Activated naive CD8-positive, alpha-beta T cell treated with anti-CD3 and anti-CD28 coated beads for 36 hours (primary cell): Measurements from ENCODE around the gene IQGAP1. TPM values are rescaled to one million over a fixed set of nuclear protein-coding genes. Genes with fewer than 3 reads are reported as not detected.
A peak's percentile ranks its signal among the peaks of the same experiment; 100 is the strongest.
"Not testable (repeated sequence)": the region's sequence is repeated elsewhere in the genome, so short reads cannot be mapped to it uniquely, and the experiment has no call there.

Source experiments
- DNase-seq: peaks from one replicate; pipeline ENCODE4 v3.0.0; 2021
- H3K27ac Mint-ChIP-seq: one replicate; pipeline ENCODE4 v1.8.0; 2022; ENCODE audit warnings: mild to moderate bottlenecking, moderate library complexity, mixed read lengths
- H3K27me3 Mint-ChIP-seq: one replicate; pipeline ENCODE4 v1.8.0; 2022; ENCODE audit warnings: mild to moderate bottlenecking, mixed read lengths
- H3K36me3 Mint-ChIP-seq: one replicate; pipeline ENCODE4 v1.8.0; 2021; ENCODE audit warnings: mild to moderate bottlenecking, mixed read lengths
- H3K4me1 Mint-ChIP-seq: one replicate; pipeline ENCODE4 v1.8.0; 2021; ENCODE audit warnings: mixed read lengths
- H3K4me3 Mint-ChIP-seq: one replicate; pipeline ENCODE4 v1.8.0; 2022; ENCODE audit warnings: mild to moderate bottlenecking, moderate library complexity, mixed read lengths
- H3K9me3 Mint-ChIP-seq: one replicate; pipeline ENCODE4 v1.8.0; 2022; ENCODE audit warnings: mixed read lengths
- total RNA-seq, 2 experiments: library from RNA; stranded (reverse); gene quantifications; one replicate each; pipeline ENCODE4 v1.2.3, GENCODE V29; 2021

IQGAP1 gene
- total RNA-seq, 2 experiments from 2014 or later = 129 to 133 TPM

DNA sequence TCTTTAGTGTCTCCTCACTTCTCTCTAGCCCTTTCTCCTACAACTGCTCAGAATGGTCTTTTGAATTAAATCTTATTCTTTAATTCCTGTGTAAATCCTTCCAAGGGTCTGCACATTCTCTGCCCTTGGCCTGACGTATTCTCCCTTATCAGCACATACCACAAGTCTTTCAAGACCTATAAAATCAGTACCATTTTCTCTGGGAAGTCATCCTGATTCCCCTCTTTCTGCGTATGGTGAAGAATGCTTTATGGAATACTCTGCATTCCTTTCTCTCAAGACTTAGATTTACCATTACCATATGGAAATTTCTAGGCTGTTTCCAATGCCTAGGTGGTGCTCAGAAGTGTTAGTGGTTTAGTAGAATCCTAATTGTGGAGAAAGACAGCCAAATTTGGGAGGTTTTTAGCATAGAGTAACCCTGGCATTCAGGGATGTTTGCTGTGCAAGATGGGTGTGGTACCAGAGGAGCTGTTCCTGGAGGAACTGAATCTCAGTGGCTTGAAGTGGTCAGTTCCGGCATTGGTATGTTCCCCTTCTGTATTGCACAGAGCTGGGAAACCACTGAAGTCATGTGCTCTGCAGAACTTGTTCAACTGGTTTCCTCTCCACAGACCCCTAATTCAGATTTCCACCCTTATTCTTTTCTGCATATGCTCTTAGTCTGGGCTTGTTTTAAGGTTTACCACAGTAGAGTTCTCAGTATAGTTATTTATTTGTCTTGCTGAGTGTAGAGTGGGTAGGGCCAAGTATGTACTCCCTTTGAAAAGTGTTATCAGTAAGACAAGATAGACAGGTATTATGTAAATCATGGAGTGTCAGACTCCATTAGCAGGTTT lies 24.5 kb downstream of the IQGAP1 start:
- H3K27me3 Mint-ChIP-seq = no peaks in the 10 kb centered on the region
- H3K36me3 Mint-ChIP-seq = peaks cover 58% of the 10 kb centered on the region
- H3K4me1 Mint-ChIP-seq = peaks cover 64% of the 10 kb centered on the region
- DNase-seq = no peak
- peaks cover 5% of the 10 kb centered on the region for H3K9me3 Mint-ChIP-seq
- H3K4me3 Mint-ChIP-seq = peak overlapping the region; percentile 9
- H3K27ac Mint-ChIP-seq = peak overlapping the region; percentile 72

DNA sequence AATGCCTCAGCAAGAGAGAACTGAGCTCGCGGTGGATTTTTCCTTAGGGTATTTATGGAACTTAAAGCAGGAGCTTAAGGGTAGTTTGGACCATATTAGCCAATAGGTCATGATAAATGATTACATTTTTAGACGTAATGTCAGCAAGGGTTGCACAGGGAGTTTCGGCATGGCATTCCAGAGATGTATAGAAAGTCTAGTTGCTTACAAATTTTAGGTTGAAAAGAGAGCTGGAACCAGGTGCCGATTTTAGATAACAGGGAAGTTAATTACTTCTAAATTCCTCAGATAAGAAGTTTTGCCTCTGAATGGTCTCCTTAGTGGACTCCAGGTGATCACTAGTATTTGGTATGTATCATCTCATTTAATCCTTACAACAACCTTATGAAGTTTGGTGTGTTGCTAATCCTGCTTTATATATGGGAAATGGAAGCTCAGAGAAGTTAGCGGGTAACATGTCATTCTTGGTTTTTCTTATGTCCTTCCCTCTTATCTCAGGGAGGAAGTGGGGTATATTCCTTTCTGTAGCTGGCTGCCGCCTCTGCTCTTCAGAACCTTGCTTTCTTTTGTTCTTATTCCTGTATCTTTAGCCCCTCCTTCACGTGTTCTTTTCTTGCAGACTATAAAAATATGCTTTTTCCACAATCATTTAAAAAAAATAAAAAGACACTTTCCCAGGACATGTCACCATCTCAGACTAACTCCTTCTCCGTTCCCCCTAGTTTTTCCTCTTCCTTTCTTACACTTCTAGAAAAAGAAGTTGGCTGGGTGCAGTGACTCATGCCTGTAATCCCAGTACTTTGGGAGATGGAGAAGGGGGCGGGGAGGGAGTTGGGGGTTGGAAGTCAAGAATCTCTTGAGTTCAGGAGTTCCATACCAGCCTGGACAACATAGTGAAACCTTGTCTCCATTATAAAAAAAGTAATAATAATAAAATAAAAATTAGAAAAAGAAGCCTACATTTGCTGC lies 25.7 kb downstream of the IQGAP1 start:
- peaks cover 7% of the 10 kb centered on the region for H3K9me3 Mint-ChIP-seq
- no peak for DNase-seq
- peak overlapping the region; percentile 6 for H3K4me3 Mint-ChIP-seq
- H3K27ac Mint-ChIP-seq = peak overlapping the region; percentile 72
- H3K36me3 Mint-ChIP-seq = peaks cover 58% of the 10 kb centered on the region
- H3K4me1 Mint-ChIP-seq = peaks cover 63% of the 10 kb centered on the region
- no peaks in the 10 kb centered on the region for H3K27me3 Mint-ChIP-seq

DNA sequence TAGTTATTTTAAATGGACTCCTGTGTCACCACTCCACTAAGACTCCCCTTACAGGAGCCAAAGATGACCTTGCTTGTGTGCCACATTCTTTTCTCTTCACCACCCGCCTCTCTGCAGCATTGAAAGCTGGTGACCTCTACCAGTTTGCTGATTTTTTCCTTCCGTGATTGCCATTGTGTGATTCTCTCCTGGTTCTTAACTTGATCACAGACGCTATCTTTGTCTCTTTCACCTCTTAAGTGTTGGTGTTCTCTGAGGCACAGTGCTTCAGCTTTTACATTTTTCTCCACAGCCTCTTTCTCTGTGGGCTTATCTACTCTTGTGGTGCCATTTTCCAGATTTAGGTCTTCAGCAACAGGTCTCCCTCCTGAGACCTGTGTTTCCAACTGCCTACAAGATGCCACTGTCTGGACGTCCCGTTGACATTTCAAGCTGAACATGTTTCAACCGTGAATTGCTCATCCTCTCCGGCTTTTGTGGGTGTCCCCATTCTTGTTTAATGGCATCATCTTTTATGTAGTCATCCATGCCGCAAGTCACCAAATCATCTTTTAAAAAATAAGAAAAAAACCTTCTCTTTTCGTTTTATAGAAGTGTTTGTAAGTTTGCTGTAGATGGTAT lies 26.5 kb downstream of the IQGAP1 start:
- Mint-ChIP-seq H3K4me3 (peak overlapping the region; percentile 42), H3K4me1 (peaks cover 67% of the 10 kb centered on the region), H3K27me3 (no peaks in the 10 kb centered on the region), H3K9me3 (peaks cover 7% of the 10 kb centered on the region), H3K27ac (peak overlapping the region; percentile 86), H3K36me3 (peaks cover 50% of the 10 kb centered on the region)
- DNase-seq = peak; percentile 21

DNA sequence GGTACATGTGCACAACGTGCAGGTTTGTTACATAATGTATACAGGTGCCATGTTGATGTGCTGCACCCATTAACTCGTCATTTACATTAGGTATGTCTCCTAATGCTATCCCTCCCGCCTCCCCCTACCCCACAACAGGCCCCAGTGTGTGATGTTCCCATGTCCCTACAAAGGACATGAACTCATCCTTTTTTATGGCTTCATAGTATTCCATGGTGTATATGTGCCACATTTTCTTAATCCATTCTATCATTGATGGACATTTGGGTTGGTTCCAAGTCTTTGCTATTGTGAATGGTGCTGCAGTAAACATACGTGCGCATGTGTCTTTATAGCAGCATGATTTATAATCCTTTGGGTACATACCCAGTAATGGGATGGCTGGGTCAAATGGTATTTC lies 28.0 kb downstream of the IQGAP1 start:
- H3K4me1 Mint-ChIP-seq = peaks cover 73% of the 10 kb centered on the region

DNA sequence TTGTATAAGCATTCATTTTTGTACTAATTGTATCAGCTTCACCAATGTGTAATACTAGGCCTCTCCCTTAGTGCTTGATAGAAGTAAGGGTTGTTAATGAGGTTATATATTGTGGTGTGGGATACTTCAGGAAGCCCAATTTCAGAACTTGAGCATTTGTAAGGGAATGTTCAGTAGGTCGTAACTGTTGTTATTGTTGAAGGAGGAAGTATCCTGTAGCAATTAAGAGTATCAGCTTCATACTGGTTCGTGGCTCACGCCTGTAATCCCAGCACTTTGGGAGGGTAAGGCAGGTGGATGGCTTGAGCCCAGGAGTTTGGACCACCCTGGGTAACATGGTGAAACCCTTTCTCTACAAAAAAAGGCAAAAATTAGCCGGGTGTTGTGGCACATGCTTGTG lies 30.6 kb downstream of the IQGAP1 start:
- peaks cover 4% of the 10 kb centered on the region for H3K9me3 Mint-ChIP-seq
- DNase-seq = no peak
- no peaks in the 10 kb centered on the region for H3K27me3 Mint-ChIP-seq
- H3K27ac Mint-ChIP-seq = peak overlapping the region; percentile 92
- H3K36me3 Mint-ChIP-seq = peaks cover 34% of the 10 kb centered on the region
- peaks cover 67% of the 10 kb centered on the region for H3K4me1 Mint-ChIP-seq
- H3K4me3 Mint-ChIP-seq = peak overlapping the region; percentile 25

More for the DNA sequence above, 28.0 kb downstream of the IQGAP1 start:
- H3K9me3 Mint-ChIP-seq, H3K4me3 Mint-ChIP-seq, H3K27me3 Mint-ChIP-seq, H3K27ac Mint-ChIP-seq, DNase-seq: not testable (repeated sequence)
- peaks cover 41% of the 10 kb centered on the region for H3K36me3 Mint-ChIP-seq

DNA sequence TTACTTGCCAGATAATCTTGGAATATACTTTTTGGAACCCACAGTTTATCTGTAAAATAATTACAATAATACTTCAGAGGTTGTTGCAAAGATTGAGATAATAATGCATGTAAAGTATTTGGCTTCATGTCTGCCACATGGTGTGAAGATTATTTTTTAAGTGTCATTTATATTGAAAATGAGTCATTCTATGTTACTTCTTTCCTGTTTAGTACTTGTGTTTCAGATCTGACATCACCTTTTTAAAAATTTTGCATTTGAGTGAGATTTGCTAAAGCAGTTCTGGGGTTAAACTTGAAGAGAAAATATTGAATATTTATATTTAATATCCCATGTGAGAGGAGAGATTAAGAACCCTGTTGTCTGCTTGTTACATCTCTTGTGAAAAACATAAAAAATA lies 31.2 kb downstream of the IQGAP1 start:
- Mint-ChIP-seq H3K27ac (peak overlapping the region; percentile 92), H3K9me3 (peaks cover 4% of the 10 kb centered on the region), H3K4me1 (peaks cover 67% of the 10 kb centered on the region), H3K4me3 (peak overlapping the region; percentile 54), H3K36me3 (peaks cover 34% of the 10 kb centered on the region), H3K27me3 (no peaks in the 10 kb centered on the region)
- no peak for DNase-seq

DNA sequence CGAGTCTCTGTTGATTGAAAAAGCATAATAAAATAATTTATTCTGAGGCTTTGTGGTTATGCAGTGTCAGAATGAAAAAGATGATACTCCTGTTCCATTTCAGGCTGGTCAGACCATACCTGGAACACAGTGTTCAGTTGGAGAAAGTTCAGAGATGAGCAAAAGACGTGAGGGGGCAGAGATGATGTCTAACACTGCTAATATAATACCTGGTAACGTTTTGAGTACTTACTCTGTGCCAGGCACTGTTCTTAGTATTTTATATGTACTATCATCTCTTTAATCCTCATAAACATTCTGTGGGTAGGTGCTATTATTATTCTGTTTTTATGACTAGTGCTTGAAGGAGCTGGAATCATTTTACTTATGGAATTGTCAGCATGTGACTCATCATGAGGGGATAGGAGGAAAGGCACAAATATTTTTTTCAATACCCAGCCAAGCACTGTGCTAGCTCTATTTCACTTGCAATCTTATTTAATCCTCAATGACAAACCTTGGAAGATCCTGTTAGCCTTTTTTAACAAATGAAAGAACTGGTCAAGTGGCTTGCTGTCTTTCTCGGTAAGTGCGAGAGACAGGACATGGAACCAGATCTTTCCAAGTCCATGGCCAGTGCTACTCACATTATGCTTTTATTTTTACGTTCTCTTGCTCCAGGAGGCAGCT lies 31.8 kb downstream of the IQGAP1 start:
- Mint-ChIP-seq H3K4me1 (peaks cover 63% of the 10 kb centered on the region), H3K27me3 (no peaks in the 10 kb centered on the region), H3K9me3 (peaks cover 4% of the 10 kb centered on the region), H3K4me3 (peak overlapping the region; percentile 54), H3K36me3 (peaks cover 30% of the 10 kb centered on the region), H3K27ac (peak overlapping the region; percentile 92)
- DNase-seq = peak; percentile 55

DNA sequence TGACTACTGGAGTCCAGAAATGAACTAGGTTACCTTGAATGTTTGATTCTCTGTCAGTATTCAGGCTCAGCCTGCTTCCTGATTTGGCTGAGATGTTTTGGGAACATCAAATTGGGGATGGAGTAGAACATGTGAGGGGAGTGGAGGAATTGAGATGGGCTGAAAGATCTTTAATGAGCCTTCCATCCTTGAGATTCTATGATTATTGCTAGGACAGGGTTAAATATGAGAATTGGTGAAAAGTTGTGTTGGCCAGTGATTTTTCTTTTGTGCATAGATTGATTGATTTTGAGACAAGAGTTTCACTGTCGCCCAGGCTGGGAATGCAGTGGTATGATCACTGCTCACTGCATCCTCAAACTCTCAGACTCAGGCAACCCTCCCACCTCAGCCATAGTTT lies 32.4 kb downstream of the IQGAP1 start:
- Mint-ChIP-seq H3K4me3 (peak overlapping the region; percentile 54), H3K9me3 (peaks cover 4% of the 10 kb centered on the region), H3K27me3 (no peaks in the 10 kb centered on the region), H3K4me1 (peaks cover 60% of the 10 kb centered on the region), H3K27ac (peak overlapping the region; percentile 92), H3K36me3 (peaks cover 30% of the 10 kb centered on the region)
- no peak for DNase-seq

DNA sequence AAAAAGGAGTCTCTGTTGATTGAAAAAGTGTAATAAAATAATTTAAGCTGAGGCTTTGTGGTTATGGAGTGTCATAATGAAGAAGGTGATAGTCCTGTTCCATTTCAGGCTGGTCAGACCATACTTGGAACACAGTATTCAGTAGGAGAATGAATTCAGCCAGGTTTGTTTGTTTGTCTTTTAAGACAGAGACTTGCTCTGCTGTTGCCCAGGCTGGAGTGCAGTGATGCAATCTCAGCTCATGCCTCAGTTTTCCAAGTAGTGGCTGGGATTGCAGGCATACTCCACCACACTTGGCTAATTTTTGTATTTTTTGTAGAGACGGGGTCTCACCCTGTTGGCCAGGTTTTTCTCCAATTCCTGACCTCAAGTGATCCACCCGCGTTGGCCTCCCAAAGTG lies 33.5 kb downstream of the IQGAP1 start:
- peaks cover 57% of the 10 kb centered on the region for H3K4me1 Mint-ChIP-seq
- H3K36me3 Mint-ChIP-seq = peaks cover 22% of the 10 kb centered on the region
- no peaks in the 10 kb centered on the region for H3K27me3 Mint-ChIP-seq
- no peak overlapping the region for H3K4me3 Mint-ChIP-seq
- H3K27ac Mint-ChIP-seq = peak overlapping the region; percentile 48
- no peak for DNase-seq
- H3K9me3 Mint-ChIP-seq = peaks cover 4% of the 10 kb centered on the region

DNA sequence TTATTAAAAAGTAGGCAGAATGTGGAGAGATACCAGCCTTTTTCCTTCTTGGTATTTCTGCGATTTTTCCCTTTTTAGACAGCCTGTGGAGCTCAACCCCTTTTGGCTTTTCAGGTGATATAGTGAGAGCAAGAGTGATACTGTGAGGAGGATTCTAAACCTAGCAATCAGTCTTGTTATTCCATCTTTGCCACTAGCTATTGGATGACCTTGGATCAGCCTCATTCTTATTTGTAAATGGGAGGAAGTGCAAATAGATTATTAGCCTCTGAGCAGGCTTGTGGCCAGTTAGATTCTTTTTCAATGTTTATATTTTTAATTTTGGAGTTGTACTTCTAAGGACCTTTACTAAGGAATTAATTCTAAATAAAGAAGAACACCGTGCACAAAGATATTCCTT lies 34.0 kb downstream of the IQGAP1 start:
- Mint-ChIP-seq H3K4me3 (no peak overlapping the region), H3K9me3 (peaks cover 4% of the 10 kb centered on the region), H3K27me3 (no peaks in the 10 kb centered on the region), H3K36me3 (peaks cover 18% of the 10 kb centered on the region), H3K4me1 (peaks cover 52% of the 10 kb centered on the region), H3K27ac (no peak overlapping the region)
- DNase-seq = no peak

DNA sequence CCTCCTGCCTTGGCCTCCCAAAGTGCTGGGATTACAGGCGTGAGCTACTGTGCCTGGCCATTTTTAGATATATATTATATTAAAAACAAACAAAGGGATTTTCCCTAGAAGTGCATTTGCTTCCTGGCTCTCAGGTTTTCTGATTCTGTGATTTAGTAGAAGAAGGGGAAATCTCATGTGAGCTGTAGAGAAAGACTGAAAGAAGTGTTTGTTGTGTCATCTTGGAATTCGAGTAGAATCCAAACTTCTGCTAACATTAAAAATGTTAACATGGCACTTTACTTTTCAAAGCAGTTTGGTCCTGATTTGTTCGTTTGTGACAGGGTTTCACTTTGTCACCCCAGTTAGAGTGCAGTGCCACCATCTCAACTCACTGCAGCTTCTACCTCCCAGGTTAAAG lies 34.9 kb downstream of the IQGAP1 start:
- no peak overlapping the region for H3K4me3 Mint-ChIP-seq
- DNase-seq = no peak
- no peaks in the 10 kb centered on the region for H3K9me3 Mint-ChIP-seq
- H3K36me3 Mint-ChIP-seq = peaks cover 16% of the 10 kb centered on the region
- H3K27me3 Mint-ChIP-seq = no peaks in the 10 kb centered on the region
- peaks cover 48% of the 10 kb centered on the region for H3K4me1 Mint-ChIP-seq
- H3K27ac Mint-ChIP-seq = no peak overlapping the region

DNA sequence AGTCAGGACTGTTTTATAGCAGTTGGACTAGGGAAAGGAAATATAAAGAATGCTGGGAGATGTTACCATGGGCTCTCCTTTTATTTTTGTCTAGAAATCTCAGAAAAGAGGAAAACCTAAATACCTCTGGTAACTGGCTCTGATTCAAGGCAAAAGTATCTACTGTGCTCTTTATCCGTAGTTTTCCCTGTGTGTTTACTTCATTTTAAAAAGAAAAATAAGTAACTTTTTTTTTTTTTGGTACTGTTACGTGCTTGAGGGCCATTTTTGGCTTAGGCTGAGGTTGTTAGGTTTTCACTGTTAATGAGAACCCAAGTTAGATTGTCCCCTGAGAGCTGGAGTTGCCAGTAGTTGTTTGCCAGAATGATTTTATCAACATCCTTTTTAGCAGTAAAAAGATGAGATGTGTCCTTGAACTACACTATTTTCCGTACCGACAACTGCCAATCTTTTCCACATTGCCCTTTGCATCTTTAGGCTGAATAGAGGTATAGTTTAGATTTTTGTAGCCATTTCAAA lies 35.8 kb downstream of the IQGAP1 start:
- H3K9me3 Mint-ChIP-seq = no peaks in the 10 kb centered on the region
- no peaks in the 10 kb centered on the region for H3K27me3 Mint-ChIP-seq
- H3K4me3 Mint-ChIP-seq = no peak overlapping the region
- peaks cover 15% of the 10 kb centered on the region for H3K36me3 Mint-ChIP-seq
- no peak overlapping the region for H3K27ac Mint-ChIP-seq
- H3K4me1 Mint-ChIP-seq = peaks cover 42% of the 10 kb centered on the region
- no peak for DNase-seq

DNA sequence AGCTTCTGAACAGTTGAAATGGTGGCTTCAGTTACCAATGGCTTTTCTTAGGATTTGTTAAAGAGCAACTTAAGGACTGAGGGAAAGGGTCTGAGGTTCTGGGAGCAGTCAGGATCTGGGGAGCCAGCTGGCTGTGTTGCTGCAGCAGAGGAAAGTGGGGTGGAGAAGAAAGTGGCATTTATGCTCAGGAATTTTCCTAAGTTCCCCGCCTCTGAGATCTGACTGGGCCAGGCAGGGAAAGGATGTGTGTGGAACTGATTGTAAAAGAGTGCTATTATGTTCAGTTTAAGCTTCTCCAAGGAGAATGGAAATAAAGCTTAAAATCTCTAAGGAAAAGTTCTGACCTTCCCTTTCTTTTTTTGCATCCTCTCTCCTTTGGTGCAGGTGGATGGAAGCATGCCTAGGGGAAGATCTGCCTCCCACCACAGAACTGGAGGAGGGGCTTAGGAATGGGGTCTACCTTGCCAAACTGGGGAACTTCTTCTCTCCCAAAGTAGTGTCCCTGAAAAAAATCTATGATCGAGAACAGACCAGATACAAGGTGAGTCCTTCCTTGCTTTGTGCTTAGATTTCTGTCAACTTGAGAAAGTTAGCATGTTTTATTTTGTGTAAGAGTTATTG lies 37.8 kb downstream of the IQGAP1 start:
- Mint-ChIP-seq H3K9me3 (no peaks in the 10 kb centered on the region), H3K36me3 (peaks cover 14% of the 10 kb centered on the region), H3K4me1 (peaks cover 27% of the 10 kb centered on the region), H3K27ac (no peak overlapping the region), H3K27me3 (no peaks in the 10 kb centered on the region), H3K4me3 (no peak overlapping the region)
- no peak for DNase-seq

DNA sequence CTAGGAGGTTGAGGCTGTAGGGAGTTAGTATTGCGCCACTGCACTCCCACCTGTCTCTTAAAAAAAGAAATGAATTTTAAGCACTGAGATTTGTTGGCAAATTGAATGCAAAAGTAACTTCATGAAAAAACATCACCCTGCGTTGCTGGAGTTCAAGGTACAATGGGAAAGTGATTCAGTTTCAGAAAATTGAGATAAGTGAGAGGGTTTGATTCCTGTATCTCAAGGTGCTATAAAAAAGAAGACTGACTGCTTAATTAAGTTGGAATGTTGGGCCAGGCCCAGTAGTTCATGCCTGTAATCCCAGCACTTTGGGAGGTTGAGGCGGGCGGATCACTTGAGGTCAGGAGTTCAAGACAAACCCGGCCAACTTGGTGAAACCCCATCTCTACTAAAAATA lies 39.1 kb downstream of the IQGAP1 start:
- Mint-ChIP-seq H3K27ac (no peak overlapping the region), H3K9me3 (no peaks in the 10 kb centered on the region), H3K4me1 (peaks cover 20% of the 10 kb centered on the region), H3K36me3 (peaks cover 17% of the 10 kb centered on the region), H3K27me3 (no peaks in the 10 kb centered on the region), H3K4me3 (no peak overlapping the region)
- DNase-seq = no peak
